NCI-H524 treated with DMSO at 0.1 percent for 48 hours (cell line): Measurements from ENCODE around the gene PHEX.

ENCODE experiments used
- DNase-seq: peaks from one replicate; lab custom pipeline; 2025; lab: John Stamatoyannopoulos, UW

The PHEX gene

GRCh38 chrX:22150371-22150770 is 118.2 kb downstream of the PHEX start:
- DNase-seq, result no peak

- no peak for DNase-seq
Observed at GRCh38 chrX:22155126-22155525, 123.0 kb downstream of the PHEX start.

GRCh38 chrX:22159071-22159470 is 126.9 kb downstream of the PHEX start:
- DNase-seq, result no peak

GRCh38 chrX:22163326-22163725 is 131.2 kb downstream of the PHEX start:
- DNase-seq, result no peak

- DNase-seq, result no peak
Observed at GRCh38 chrX:22164770-22165388, 132.8 kb downstream of the PHEX start.

- DNase-seq, result no peak
Observed at GRCh38 chrX:22165732-22166457, 133.8 kb downstream of the PHEX start.

- peak; percentile 11 for DNase-seq
Observed at GRCh38 chrX:22171287-22172060, 139.3 kb downstream of the PHEX start.

- DNase-seq, result no peak
Observed at GRCh38 chrX:22173966-22174365, 141.8 kb downstream of the PHEX start.

GRCh38 chrX:22177950-22178515 is 145.9 kb downstream of the PHEX start:
- no peak for DNase-seq

GRCh38 chrX:22184096-22184495 is 152.0 kb downstream of the PHEX start:
- DNase-seq, result no peak

- no peak for DNase-seq
Observed at GRCh38 chrX:22186165-22186564, 154.0 kb downstream of the PHEX start.

- no peak for DNase-seq
Observed at GRCh38 chrX:22192419-22193060, 160.4 kb downstream of the PHEX start.

GRCh38 chrX:22193851-22194659 is 161.9 kb downstream of the PHEX start:
- DNase-seq, result peak; percentile 59

GRCh38 chrX:22194660-22194945 is 162.5 kb downstream of the PHEX start:
- no peak for DNase-seq

GRCh38 chrX:22196149-22196548 is 164.0 kb downstream of the PHEX start:
- DNase-seq, result no peak

GRCh38 chrX:22202251-22202650 is 170.1 kb downstream of the PHEX start:
- DNase-seq, result no peak

GRCh38 chrX:22203186-22203585 is 171.1 kb downstream of the PHEX start:
- DNase-seq, result peak; percentile 67

- no peak for DNase-seq
Observed at GRCh38 chrX:22206781-22207180, 174.7 kb downstream of the PHEX start.

GRCh38 chrX:22220941-22221340 is 188.8 kb downstream of the PHEX start:
- DNase-seq, result no peak

GRCh38 chrX:22234380-22234779 is 202.3 kb downstream of the PHEX start:
- no peak for DNase-seq

- DNase-seq, result no peak
Observed at GRCh38 chrX:22237479-22237878, 205.4 kb downstream of the PHEX start.

- DNase-seq, result no peak
Observed at GRCh38 chrX:22246620-22247019, 214.5 kb downstream of the PHEX start.
